ENCODE data around the gene DMD.
"Not testable (repeated sequence)": the region's sequence is repeated elsewhere in the genome, so short reads cannot be mapped to it uniquely, and the experiment has no call there.

Gene DMD

GRCh38 chrX:33188881-33189280 lies 22.5 kb downstream of the DMD start:
- no peak for DNase-seq (ENCODE audit: low read depth)
- TF ChIP-seq, protein P1, sequence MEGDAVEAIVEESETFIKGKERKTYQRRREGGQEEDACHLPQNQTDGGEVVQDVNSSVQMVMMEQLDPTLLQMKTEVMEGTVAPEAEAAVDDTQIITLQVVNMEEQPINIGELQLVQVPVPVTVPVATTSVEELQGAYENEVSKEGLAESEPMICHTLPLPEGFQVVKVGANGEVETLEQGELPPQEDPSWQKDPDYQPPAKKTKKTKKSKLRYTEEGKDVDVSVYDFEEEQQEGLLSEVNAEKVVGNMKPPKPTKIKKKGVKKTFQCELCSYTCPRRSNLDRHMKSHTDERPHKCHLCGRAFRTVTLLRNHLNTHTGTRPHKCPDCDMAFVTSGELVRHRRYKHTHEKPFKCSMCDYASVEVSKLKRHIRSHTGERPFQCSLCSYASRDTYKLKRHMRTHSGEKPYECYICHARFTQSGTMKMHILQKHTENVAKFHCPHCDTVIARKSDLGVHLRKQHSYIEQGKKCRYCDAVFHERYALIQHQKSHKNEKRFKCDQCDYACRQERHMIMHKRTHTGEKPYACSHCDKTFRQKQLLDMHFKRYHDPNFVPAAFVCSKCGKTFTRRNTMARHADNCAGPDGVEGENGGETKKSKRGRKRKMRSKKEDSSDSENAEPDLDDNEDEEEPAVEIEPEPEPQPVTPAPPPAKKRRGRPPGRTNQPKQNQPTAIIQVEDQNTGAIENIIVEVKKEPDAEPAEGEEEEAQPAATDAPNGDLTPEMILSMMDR (IDR thresholded peaks at IDR 0.05; ENCODE audit: control insufficient read depth, insufficient read depth, low read depth, low read length, missing control alignments) = no peak

GRCh38 chrX:33188286-33188685 lies 23.1 kb downstream of the DMD start:
- TF ChIP-seq, protein P1 (IDR thresholded peaks at IDR 0.05; ENCODE audit: control insufficient read depth, insufficient read depth, low read depth, low read length, missing control alignments) = no peak
- DNase-seq (ENCODE audit: low read depth) = no peak
- H3K4me3 ChIP-seq (ENCODE audit: control insufficient read depth, low read depth, low read length) = no peak overlapping the region

More at GRCh38 chrX:33188881-33189280, 22.5 kb downstream of the DMD start:
- H3K4me3 ChIP-seq (ENCODE audit: control insufficient read depth, low read depth, low read length) = no peak overlapping the region

GRCh38 chrX:33184803-33185202 lies 26.5 kb downstream of the DMD start:
- not testable (repeated sequence) for DNase-seq (ENCODE audit: low read depth)

GRCh38 chrX:33183361-33183760 lies 28.0 kb downstream of the DMD start:
- TF ChIP-seq, protein P1 (IDR thresholded peaks at IDR 0.05; ENCODE audit: control insufficient read depth, insufficient read depth, low read depth, low read length, missing control alignments) = no peak
- no peak for DNase-seq (ENCODE audit: low read depth)
- H3K4me3 ChIP-seq (ENCODE audit: control insufficient read depth, low read depth, low read length) = no peak overlapping the region

More at GRCh38 chrX:33184803-33185202, 26.5 kb downstream of the DMD start:
- H3K4me3 ChIP-seq (ENCODE audit: control insufficient read depth, low read depth, low read length) = not testable (repeated sequence)

- no peak overlapping the region for H3K4me3 ChIP-seq (ENCODE audit: control insufficient read depth, low read depth, low read length)
- TF ChIP-seq, protein P1 (IDR thresholded peaks at IDR 0.05; ENCODE audit: control insufficient read depth, insufficient read depth, low read depth, low read length, missing control alignments) = no peak
- no peak for DNase-seq (ENCODE audit: low read depth)
Observed at GRCh38 chrX:33178690-33179089, 32.7 kb downstream of the DMD start.

DNA sequence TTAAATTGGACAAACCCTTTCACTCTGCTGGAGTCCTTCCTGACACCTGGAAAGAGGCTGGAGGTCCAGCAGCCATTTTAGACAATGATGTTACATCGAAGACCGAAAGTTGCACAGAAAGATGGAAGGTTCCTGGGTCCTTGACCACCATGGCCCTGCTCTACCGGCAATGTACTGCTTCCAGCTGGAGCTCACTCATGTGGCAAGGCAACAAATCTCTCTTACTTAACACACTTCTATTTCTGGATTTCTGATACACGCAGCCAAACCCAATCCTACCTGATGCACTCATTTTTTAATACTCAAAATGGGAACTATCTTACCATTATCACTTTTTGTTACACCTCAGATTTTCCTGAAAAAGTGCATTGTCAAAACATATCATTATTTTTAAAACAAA lies 33.1 kb downstream of the DMD start:
- TF ChIP-seq, protein P1 (IDR thresholded peaks at IDR 0.05; ENCODE audit: control insufficient read depth, insufficient read depth, low read depth, low read length, missing control alignments) = no peak
- no peak overlapping the region for H3K4me3 ChIP-seq (ENCODE audit: control insufficient read depth, low read depth, low read length)
- no peak for DNase-seq (ENCODE audit: low read depth)

DNA sequence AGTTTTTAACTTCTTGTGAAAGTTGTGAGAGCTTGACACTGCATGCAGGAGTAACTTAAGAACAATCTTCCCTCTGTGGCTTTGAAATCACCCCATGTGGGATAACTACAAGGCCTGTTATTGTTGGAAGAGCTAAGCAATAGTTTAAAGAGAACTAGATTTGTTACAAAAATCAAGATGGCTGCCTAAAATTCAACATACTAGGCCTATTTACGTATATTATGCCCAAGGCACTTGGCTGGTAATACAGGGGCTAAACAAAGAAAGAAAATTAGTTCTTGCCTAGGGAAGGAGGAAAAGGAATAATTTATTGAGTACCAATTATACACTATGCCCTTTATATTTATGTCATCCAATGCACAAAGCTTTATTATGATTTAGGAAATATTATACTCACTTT lies 36.1 kb downstream of the DMD start:
- TF ChIP-seq, protein P1 (IDR thresholded peaks at IDR 0.05; ENCODE audit: control insufficient read depth, insufficient read depth, low read depth, low read length, missing control alignments) = no peak
- no peak for DNase-seq (ENCODE audit: low read depth)
- H3K4me3 ChIP-seq (ENCODE audit: control insufficient read depth, low read depth, low read length) = no peak overlapping the region
